ENCODE data around the gene BHLHA9. TPM values are rescaled to one million over a fixed set of nuclear protein-coding genes. Genes with fewer than 3 reads are reported as not detected.

BHLHA9 gene
- total and polyA plus RNA-seq, 2 donors from 2014 or later: not detected

- TF ChIP-seq CTCF (IDR thresholded peaks at IDR 0.05; ENCODE audit: borderline replicate concordance, extremely low read depth, insufficient read depth): no peak
- no peaks in the 10 kb centered on the region for H3K36me3 ChIP-seq (ENCODE audit: control insufficient read depth in 2 of 3, insufficient read depth in 3 of 3, low read length in 3 of 3)
- FAIRE-seq: no peak
Observed at GRCh38 chr17:1280652-1281051, 10.4 kb downstream of the BHLHA9 start.

GRCh38 chr17:1286379-1287106 is 16.3 kb downstream of the BHLHA9 start:
- FAIRE-seq: no peak
- DNase-seq: no peak

More at GRCh38 chr17:1280652-1281051, 10.4 kb downstream of the BHLHA9 start:
- Histone ChIP-seq H3K4me3 (ENCODE audit: low read length in 3 of 3) (no peak overlapping the region), H3K4me1 (ENCODE audit: control insufficient read depth in 2 of 3, insufficient read depth in 2 of 3, low read depth in 1 of 3, low read length in 3 of 3) (no peaks in the 10 kb centered on the region), H3K9me3 (ENCODE audit: control insufficient read depth in 2 of 3, insufficient read depth in 1 of 3, low read length in 3 of 3) (no peaks in the 10 kb centered on the region), H3K9ac (ENCODE audit: low read length in 3 of 3) (no peak overlapping the region), H3K27me3 (ENCODE audit: control insufficient read depth, insufficient read depth, low read length) (no peaks in the 10 kb centered on the region), H3K27ac (ENCODE audit: low read depth in 2 of 2, low read length in 2 of 2) (no peak overlapping the region)
- DNase-seq: no peak
- intact Hi-C loops (cut with DNase I): no loop called here

GRCh38 chr17:1289695-1290094 is 19.5 kb downstream of the BHLHA9 start:
- Histone ChIP-seq H3K27me3 (ENCODE audit: control insufficient read depth, insufficient read depth, low read length) (no peaks in the 10 kb centered on the region), H3K9me3 (ENCODE audit: control insufficient read depth in 2 of 3, insufficient read depth in 1 of 3, low read length in 3 of 3) (no peaks in the 10 kb centered on the region), H3K27ac (ENCODE audit: low read depth in 2 of 2, low read length in 2 of 2) (no peak overlapping the region), H3K4me1 (ENCODE audit: control insufficient read depth in 2 of 3, insufficient read depth in 2 of 3, low read depth in 1 of 3, low read length in 3 of 3) (no peaks in the 10 kb centered on the region), H3K36me3 (ENCODE audit: control insufficient read depth in 2 of 3, insufficient read depth in 3 of 3, low read length in 3 of 3) (no peaks in the 10 kb centered on the region), H3K9ac (ENCODE audit: low read length in 3 of 3) (no peak overlapping the region), H3K4me3 (ENCODE audit: low read length in 3 of 3) (no peak overlapping the region)
- DNase-seq: no peak
- intact Hi-C loops (cut with DNase I): no loop called here
- TF ChIP-seq CTCF (IDR thresholded peaks at IDR 0.05; ENCODE audit: borderline replicate concordance, extremely low read depth, insufficient read depth): no peak
- no peak for FAIRE-seq

More at GRCh38 chr17:1286379-1287106, 16.3 kb downstream of the BHLHA9 start:
- Histone ChIP-seq H3K4me3 (ENCODE audit: low read length in 3 of 3) (no peak overlapping the region), H3K9ac (ENCODE audit: low read length in 3 of 3) (no peak overlapping the region), H3K9me3 (ENCODE audit: control insufficient read depth in 2 of 3, insufficient read depth in 1 of 3, low read length in 3 of 3) (no peaks in the 10 kb centered on the region), H3K4me1 (ENCODE audit: control insufficient read depth in 2 of 3, insufficient read depth in 2 of 3, low read depth in 1 of 3, low read length in 3 of 3) (no peaks in the 10 kb centered on the region), H3K27me3 (ENCODE audit: control insufficient read depth, insufficient read depth, low read length) (no peaks in the 10 kb centered on the region), H3K36me3 (ENCODE audit: control insufficient read depth in 2 of 3, insufficient read depth in 3 of 3, low read length in 3 of 3) (no peaks in the 10 kb centered on the region), H3K27ac (ENCODE audit: low read depth in 2 of 2, low read length in 2 of 2) (no peak overlapping the region)
- no peak for TF ChIP-seq CTCF (IDR thresholded peaks at IDR 0.05; ENCODE audit: borderline replicate concordance, extremely low read depth, insufficient read depth)
- intact Hi-C loops (cut with DNase I): no loop called here
